Measurements from ENCODE around the gene ELK3. TPM values are rescaled to one million over a fixed set of nuclear protein-coding genes. Genes with fewer than 3 reads are reported as not detected.
A peak's percentile ranks its signal among the peaks of the same experiment; 100 is the strongest.

ELK3 gene
- polyA plus RNA-seq, 1 donor, result 52.9 TPM

GRCh38 chr12:96233939-96234461, 39.8 kb downstream of the ELK3 start:
- DNase-seq, result no peak

GRCh38 chr12:96234591-96235483, 40.7 kb downstream of the ELK3 start:
- no peak for DNase-seq

GRCh38 chr12:96235484-96235826, 41.3 kb downstream of the ELK3 start:
- DNase-seq, result no peak

- no peak for DNase-seq
These were observed 42.1 kb downstream of the ELK3 start for GRCh38 chr12:96236221-96236822.

GRCh38 chr12:96237035-96237434, 42.9 kb downstream of the ELK3 start:
- DNase-seq, result no peak

- DNase-seq, result no peak
These were observed 43.4 kb downstream of the ELK3 start for GRCh38 chr12:96237465-96238077.

- no peak for DNase-seq
These were observed 44.3 kb downstream of the ELK3 start for GRCh38 chr12:96238336-96239047.

- DNase-seq, result no peak
These were observed 45.8 kb downstream of the ELK3 start for GRCh38 chr12:96239711-96240635.

GRCh38 chr12:96240656-96241055, 46.5 kb downstream of the ELK3 start:
- DNase-seq, result no peak

- DNase-seq, result no peak
These were observed 47.3 kb downstream of the ELK3 start for GRCh38 chr12:96241431-96241830.

GRCh38 chr12:96241846-96242256, 47.7 kb downstream of the ELK3 start:
- DNase-seq, result no peak

- DNase-seq, result no peak
These were observed 48.4 kb downstream of the ELK3 start for GRCh38 chr12:96242597-96242996.

GRCh38 chr12:96244826-96245225, 50.7 kb downstream of the ELK3 start:
- no peak for DNase-seq

- DNase-seq, result no peak
These were observed 52.8 kb downstream of the ELK3 start for GRCh38 chr12:96246926-96247505.

GRCh38 chr12:96247563-96247962, 53.4 kb downstream of the ELK3 start:
- no peak for DNase-seq

- no peak for DNase-seq
These were observed 54.2 kb downstream of the ELK3 start for GRCh38 chr12:96248136-96248931.

GRCh38 chr12:96249196-96250118, 55.3 kb downstream of the ELK3 start:
- DNase-seq, result peak; percentile 62

- DNase-seq, result no peak
These were observed 56.0 kb downstream of the ELK3 start for GRCh38 chr12:96250119-96250685.
